ENCODE results near the gene GPC2.
A peak's percentile ranks its signal among the peaks of the same experiment; 100 is the strongest.

The GPC2 gene

DNA sequence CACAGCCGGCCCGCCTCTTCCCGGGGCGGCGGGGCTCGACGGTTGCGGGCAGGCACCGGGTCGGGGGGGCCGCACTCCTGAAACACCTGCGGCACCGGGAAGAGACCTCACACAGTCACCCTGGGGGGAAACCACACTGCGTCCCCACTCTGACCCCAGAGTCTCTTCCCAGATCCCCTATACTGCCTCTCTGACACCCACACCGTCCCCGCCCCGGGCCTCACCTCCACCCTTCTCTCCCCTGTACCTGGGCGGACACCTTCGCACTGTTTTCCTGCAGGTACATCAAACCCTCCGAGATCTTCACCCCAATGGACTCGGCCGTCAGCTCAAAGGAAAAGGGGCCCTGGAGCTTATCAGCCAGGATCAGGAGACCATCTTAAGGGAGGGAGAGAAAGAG lies 5.3 kb downstream of the GPC2 start:
- H3K36me3 ChIP-seq (ENCODE audit: control insufficient read depth, insufficient read depth, low read length): no peaks in the 10 kb centered on the region
- H3K27ac ChIP-seq: no peak overlapping the region
- TF ChIP-seq, protein P1, sequence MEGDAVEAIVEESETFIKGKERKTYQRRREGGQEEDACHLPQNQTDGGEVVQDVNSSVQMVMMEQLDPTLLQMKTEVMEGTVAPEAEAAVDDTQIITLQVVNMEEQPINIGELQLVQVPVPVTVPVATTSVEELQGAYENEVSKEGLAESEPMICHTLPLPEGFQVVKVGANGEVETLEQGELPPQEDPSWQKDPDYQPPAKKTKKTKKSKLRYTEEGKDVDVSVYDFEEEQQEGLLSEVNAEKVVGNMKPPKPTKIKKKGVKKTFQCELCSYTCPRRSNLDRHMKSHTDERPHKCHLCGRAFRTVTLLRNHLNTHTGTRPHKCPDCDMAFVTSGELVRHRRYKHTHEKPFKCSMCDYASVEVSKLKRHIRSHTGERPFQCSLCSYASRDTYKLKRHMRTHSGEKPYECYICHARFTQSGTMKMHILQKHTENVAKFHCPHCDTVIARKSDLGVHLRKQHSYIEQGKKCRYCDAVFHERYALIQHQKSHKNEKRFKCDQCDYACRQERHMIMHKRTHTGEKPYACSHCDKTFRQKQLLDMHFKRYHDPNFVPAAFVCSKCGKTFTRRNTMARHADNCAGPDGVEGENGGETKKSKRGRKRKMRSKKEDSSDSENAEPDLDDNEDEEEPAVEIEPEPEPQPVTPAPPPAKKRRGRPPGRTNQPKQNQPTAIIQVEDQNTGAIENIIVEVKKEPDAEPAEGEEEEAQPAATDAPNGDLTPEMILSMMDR (IDR thresholded peaks at IDR 0.05): no peak
- H3K27me3 ChIP-seq (ENCODE audit: control insufficient read depth, insufficient read depth, low read length): no peaks in the 10 kb centered on the region
- no peaks in the 10 kb centered on the region for H3K79me2 ChIP-seq
- H3K4me1 ChIP-seq: peaks cover 6% of the 10 kb centered on the region
- no peak overlapping the region for H3K9ac ChIP-seq
- H3K4me3 ChIP-seq (ENCODE audit: low read depth, low read length): no peak overlapping the region
- H2AFZ ChIP-seq: peak overlapping the region; percentile 81
- H3K4me2 ChIP-seq (ENCODE audit: low read length): peak overlapping the region; percentile 38
- no peaks in the 10 kb centered on the region for H3K9me3 ChIP-seq (ENCODE audit: control insufficient read depth, low read length)

DNA sequence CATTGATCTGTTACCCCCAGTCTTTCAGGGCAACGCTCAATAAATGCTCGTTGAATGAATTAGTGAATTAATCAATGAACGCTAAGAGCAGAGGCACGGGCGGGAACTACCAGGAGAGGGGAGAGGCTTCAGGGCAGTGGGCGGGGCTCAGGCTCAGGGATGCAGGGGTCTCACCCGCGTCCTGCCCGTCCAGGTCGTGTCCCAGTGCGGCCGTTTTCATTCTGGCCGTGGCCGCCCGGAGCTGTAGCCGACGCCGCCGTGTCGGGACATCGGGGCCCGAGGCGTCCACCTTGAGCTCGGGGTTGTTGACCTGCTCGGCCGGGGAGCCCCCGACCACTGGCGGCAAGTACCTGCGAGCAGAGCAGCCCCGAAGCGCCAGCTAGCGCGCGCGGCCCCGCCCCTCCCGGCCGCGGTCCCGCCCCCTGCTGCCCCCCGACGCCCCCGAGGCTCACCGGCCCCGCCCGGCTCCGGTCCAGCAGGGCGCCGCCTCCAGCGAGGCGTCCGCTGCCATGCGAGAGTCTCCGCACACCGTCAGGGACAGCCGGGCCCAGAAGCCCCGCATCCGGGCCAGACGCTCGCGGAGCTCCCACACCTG lies 6.0 kb downstream of the GPC2 start:
- Histone ChIP-seq H3K4me1 (peaks cover 6% of the 10 kb centered on the region), H3K9ac (no peak overlapping the region), H3K9me3 (ENCODE audit: control insufficient read depth, low read length) (no peaks in the 10 kb centered on the region), H3K4me3 (ENCODE audit: low read depth, low read length) (peak overlapping the region; percentile 46), H3K79me2 (no peaks in the 10 kb centered on the region), H3K4me2 (ENCODE audit: low read length) (peak overlapping the region; percentile 71), H3K36me3 (ENCODE audit: control insufficient read depth, insufficient read depth, low read length) (no peaks in the 10 kb centered on the region), H2AFZ (peak overlapping the region; percentile 81), H3K27ac (no peak overlapping the region), H3K27me3 (ENCODE audit: control insufficient read depth, insufficient read depth, low read length) (no peaks in the 10 kb centered on the region)
- TF ChIP-seq, protein P1 (IDR thresholded peaks at IDR 0.05): no peak

DNA sequence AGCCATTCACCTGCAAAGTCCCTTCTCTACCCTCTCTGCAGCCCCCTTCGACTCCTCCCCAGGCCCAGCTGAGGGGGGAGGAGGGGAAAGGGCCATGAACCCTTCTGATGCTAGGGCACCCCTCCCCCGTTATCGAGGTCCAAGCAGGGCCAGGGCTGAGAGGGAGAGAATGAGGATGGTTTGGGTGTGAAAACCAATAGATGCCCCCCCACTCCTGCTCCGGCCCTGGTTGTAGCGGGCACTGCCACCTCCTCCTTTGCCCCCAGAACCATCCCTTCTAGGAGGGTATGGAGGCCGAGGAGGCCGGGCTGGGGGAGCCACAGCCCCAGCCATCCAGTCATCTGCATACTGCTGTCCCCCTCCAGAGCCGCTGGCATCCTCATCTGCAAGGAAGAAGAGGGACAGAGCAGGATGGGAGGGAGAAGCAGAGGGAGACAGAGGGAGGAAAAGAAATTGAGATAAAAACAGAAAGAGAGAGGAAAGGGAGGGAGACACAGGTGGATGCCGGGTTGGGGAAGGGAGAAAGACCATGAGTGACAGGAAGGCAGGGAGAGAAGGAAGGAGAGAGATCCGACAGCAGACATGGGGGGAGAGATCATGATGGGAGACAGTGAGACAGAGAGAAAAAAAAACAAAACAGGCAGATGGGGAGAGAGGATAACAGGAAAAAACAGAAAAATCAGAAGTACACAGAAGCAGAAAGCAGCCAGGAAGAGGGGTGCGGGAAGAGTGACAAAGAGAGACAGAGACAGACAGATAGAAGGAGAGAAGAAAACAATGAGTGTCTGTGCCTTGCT lies 6.9 kb downstream of the GPC2 start:
- Histone ChIP-seq H3K4me1 (peaks cover 6% of the 10 kb centered on the region), H3K27ac (no peak overlapping the region), H3K36me3 (ENCODE audit: control insufficient read depth, insufficient read depth, low read length) (no peaks in the 10 kb centered on the region), H3K79me2 (no peaks in the 10 kb centered on the region), H3K9me3 (ENCODE audit: control insufficient read depth, low read length) (no peaks in the 10 kb centered on the region), H3K9ac (no peak overlapping the region), H3K4me2 (ENCODE audit: low read length) (no peak overlapping the region), H3K4me3 (ENCODE audit: low read depth, low read length) (no peak overlapping the region), H3K27me3 (ENCODE audit: control insufficient read depth, insufficient read depth, low read length) (no peaks in the 10 kb centered on the region), H2AFZ (no peak overlapping the region)
- TF ChIP-seq, protein P1 (IDR thresholded peaks at IDR 0.05): no peak

DNA sequence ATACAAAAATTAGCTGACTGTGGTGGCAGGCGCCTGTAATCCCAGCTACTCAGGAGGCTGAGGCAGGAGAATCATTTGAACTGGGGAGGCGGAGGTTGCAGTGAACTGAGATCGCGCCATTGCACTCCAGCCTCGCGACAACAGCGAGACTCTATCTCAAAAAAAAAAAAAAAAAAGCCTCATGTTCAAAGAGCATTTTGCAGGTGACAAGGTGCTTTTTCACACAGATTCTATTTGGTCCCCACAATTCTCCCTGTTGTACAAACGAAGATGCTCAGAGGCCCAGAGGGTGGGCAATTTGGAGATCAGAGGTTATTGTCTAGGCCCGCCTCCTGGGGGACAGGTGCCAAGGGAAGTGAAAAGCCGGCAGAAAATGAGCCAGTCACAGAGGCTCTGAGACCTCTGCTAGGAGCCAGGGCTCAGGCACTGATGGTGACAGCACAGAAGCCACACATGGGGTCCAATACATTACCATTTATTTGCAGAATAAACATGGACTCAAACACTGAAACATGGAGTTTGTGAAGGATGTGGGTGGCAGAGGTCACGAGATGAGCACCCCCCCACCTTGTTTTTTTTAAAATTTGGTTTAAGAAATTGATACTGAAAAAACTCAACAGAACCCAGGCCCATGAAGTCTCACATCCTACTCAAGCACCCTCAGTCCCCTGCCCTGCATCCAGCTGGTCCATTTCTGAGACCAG lies 7.9 kb downstream of the GPC2 start:
- Histone ChIP-seq H3K9me3 (ENCODE audit: control insufficient read depth, low read length) (no peaks in the 10 kb centered on the region), H3K4me3 (ENCODE audit: low read depth, low read length) (no peak overlapping the region), H3K27me3 (ENCODE audit: control insufficient read depth, insufficient read depth, low read length) (no peaks in the 10 kb centered on the region), H2AFZ (peak overlapping the region; percentile 84), H3K4me2 (ENCODE audit: low read length) (no peak overlapping the region), H3K27ac (no peak overlapping the region), H3K4me1 (peaks cover 6% of the 10 kb centered on the region), H3K79me2 (no peaks in the 10 kb centered on the region), H3K36me3 (ENCODE audit: control insufficient read depth, insufficient read depth, low read length) (no peaks in the 10 kb centered on the region), H3K9ac (no peak overlapping the region)
- TF ChIP-seq, protein P1 (IDR thresholded peaks at IDR 0.05): no peak
